Measurements from ENCODE around the gene DPH7.
"Not testable (repeated sequence)": the region's sequence is repeated elsewhere in the genome, so short reads cannot be mapped to it uniquely, and the experiment has no call there.

The DPH7 gene

DNA sequence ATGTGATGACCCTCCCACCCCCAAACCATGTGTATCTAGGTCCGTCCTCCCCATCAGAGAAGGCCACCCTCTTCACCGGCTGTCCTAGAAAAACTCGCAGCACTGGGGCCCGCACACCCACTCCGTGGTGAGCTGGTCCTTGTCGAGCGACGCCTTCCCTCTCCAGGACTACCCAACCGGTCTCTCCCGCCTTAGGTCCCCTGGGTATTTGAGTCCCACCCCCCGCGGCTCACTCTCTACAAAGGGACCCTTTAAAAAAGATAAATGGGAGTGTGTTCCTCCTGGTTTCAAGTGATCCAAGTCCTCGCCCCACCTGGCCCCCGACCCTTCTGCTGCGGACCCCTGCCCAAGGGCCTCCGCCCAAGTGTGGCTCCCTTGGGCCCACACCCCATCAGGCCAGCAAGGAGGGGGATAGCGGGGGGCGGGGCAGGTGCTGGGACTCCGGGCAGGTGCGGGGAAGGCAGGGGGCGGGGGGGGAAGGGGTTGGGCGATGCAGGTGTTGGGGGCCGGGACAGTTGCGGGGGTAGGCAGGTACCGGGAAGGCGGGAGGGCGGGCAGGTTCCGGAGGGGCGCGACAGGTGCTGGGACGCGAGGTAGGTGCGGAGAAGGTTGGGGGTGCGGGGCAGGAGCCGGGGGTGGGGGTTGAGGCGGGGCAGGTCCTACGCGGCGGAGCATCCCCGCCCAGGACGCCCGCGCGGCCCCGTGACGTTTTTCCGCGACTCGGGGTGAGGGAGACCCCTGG is 25.8 kb upstream of the DPH7 start:
- TF ChIP-seq, protein P1, sequence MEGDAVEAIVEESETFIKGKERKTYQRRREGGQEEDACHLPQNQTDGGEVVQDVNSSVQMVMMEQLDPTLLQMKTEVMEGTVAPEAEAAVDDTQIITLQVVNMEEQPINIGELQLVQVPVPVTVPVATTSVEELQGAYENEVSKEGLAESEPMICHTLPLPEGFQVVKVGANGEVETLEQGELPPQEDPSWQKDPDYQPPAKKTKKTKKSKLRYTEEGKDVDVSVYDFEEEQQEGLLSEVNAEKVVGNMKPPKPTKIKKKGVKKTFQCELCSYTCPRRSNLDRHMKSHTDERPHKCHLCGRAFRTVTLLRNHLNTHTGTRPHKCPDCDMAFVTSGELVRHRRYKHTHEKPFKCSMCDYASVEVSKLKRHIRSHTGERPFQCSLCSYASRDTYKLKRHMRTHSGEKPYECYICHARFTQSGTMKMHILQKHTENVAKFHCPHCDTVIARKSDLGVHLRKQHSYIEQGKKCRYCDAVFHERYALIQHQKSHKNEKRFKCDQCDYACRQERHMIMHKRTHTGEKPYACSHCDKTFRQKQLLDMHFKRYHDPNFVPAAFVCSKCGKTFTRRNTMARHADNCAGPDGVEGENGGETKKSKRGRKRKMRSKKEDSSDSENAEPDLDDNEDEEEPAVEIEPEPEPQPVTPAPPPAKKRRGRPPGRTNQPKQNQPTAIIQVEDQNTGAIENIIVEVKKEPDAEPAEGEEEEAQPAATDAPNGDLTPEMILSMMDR (IDR thresholded peaks at IDR 0.05; ENCODE audit: low read depth, low read length): no peak
- no peak for DNase-seq (ENCODE audit: extremely low read depth, low read depth)

DNA sequence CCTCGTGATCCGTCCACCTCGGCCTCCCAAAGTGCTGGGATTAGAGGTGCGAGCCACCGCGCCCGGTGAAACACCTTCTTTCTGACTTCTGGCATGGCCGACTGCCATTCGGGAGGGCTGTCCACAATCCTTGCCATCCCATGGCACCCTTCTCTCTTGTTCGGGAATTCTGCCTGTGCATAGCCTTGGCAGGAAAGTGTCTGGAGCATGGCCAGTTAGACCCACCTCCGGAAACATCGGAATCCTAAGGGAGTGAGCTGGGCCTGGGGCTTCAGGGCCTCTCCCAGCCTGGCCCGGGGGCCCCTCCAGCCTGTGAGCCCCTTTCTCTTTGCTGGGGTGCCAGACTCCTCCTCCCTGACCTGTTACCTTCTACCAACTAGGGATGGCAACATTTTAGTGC is 25.2 kb upstream of the DPH7 start:
- TF ChIP-seq, protein P1 (IDR thresholded peaks at IDR 0.05; ENCODE audit: low read depth, low read length): no peak

DNA sequence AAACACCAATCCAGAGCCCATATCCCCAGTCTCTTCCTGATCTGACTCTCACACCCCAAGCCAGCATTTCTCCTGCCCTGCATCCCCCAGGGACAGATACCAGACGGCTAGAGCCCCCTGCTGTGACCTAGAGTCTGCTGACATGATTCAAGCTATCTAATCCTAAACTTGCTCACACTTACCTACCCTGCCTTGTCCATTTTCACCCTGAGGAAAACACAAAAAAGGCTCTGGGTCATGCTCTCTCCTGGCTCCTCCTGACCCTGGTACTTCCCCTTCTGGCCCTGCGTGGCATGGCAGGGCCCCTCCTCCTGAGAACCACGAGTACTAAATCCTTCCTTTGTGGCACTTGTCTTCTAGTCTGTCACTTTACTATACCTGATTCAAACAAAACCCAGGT is 23.9 kb upstream of the DPH7 start:
- no peak for DNase-seq (ENCODE audit: extremely low read depth, low read depth)
- TF ChIP-seq, protein P1 (IDR thresholded peaks at IDR 0.05; ENCODE audit: low read depth, low read length): no peak

More for the DNA sequence above, 25.2 kb upstream of the DPH7 start:
- no peak for DNase-seq (ENCODE audit: extremely low read depth, low read depth)

DNA sequence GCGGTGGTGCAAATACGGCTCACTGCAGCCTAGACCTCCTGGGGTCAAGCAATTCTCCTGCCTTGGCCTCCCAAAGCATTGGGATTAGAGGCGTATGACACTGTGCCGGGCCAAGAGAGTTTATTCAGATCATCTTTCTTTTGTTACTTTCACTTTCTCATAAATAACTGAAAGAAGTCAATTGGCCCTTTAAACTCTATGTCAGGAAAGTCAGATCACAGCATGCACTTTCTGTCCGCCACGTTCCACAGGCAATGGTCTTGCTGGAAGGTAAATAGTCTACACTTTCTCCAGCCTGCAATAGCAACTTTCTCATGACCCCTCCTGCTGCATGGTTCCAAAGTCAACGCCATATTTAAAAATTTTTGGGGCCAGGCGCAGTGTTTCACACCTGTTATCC is 20.2 kb upstream of the DPH7 start:
- TF ChIP-seq, protein P1 (IDR thresholded peaks at IDR 0.05; ENCODE audit: low read depth, low read length): no peak
- DNase-seq (ENCODE audit: extremely low read depth, low read depth): no peak

DNA sequence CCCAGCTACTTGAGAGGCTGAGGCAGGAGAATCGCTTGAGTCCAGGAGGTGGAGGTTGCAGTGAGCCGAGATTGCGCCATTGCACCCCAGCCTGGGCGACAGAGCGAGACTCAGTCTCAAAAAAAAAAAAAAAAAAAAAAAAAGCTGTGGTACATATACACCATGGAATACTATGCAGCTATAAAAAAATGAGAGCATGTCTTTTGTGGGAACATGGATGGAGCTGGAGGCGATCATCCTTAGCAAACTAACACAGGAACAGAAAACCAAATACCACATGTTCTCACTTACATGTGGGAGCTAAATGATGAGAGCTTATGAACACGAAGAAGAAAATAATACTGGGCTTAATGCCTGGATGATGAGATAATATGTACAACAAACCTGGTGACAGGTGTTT is 17.9 kb upstream of the DPH7 start:
- not testable (repeated sequence) for DNase-seq (ENCODE audit: extremely low read depth, low read depth)

DNA sequence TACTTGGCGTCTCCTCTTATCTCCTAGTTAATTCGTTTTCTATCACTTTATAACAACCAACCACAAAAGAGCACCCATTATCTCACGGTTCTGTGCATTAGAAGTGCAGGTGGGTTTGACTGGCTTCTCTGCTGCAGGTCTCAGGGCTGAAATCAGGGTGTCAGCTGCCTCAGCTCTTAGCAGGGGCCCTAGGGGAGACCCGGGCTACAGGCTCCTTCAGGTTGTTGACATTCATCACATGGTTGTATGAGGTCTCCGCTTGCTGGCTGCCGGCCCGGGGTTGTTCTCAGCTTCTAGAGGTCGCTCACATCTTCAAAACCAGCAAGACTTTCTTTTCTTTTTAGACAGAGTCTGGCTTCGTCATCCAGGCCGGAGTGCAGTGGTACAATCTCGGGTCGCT is 14.5 kb upstream of the DPH7 start:
- TF ChIP-seq, protein P1 (IDR thresholded peaks at IDR 0.05; ENCODE audit: low read depth, low read length): no peak
- no peak for DNase-seq (ENCODE audit: extremely low read depth, low read depth)

DNA sequence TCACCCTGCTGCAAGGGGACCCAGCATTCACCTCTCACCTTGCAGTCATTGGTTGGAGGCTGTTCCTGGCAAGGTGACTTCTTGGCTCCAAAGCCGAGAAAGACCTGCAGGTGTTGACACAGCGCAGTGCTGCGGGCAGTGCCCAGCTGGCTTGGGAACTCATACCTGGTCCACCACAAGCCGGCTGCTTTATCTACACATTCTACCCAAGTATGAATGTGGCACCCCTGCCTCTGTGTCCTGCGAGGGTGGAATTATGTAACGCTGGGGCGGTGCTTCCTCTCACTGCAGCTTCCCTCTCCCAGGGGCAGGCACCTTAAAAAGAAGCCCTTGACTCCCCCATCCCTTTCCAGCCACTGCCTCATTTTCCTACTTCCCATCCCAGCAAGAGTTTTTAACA is 14.0 kb upstream of the DPH7 start:
- TF ChIP-seq, protein P1 (IDR thresholded peaks at IDR 0.05; ENCODE audit: low read depth, low read length): no peak
- no peak for DNase-seq (ENCODE audit: extremely low read depth, low read depth)
